Activated naive CD8-positive, alpha-beta T cell treated with anti-CD3 and anti-CD28 coated beads, Interleukin-2, amount 50 U/mL, for 16 hours (primary cell): ENCODE measurements around the gene TMEM235.
"Not testable (repeated sequence)": the region's sequence is repeated elsewhere in the genome, so short reads cannot be mapped to it uniquely, and the experiment has no call there.

Experiments
- DNase-seq: peaks from one replicate; pipeline ENCODE4 v3.0.0-alpha.2; 2020; ENCODE audit warnings: low read depth, low spot score

TMEM235 gene

GRCh38 chr17:78219396-78220150 lies 11.9 kb upstream of the TMEM235 start:
- DNase-seq = no peak

GRCh38 chr17:78223061-78223460 lies 8.4 kb upstream of the TMEM235 start:
- no peak for DNase-seq

GRCh38 chr17:78223765-78224164 lies 7.7 kb upstream of the TMEM235 start:
- DNase-seq = no peak

GRCh38 chr17:78224231-78225087 lies 7.0 kb upstream of the TMEM235 start:
- no peak for DNase-seq

- no peak for DNase-seq
Measured at GRCh38 chr17:78225088-78225865, 6.2 kb upstream of the TMEM235 start.

- no peak for DNase-seq
Measured at GRCh38 chr17:78226055-78226758, 5.2 kb upstream of the TMEM235 start.

- no peak for DNase-seq
Measured at GRCh38 chr17:78226759-78227454, 4.5 kb upstream of the TMEM235 start.

GRCh38 chr17:78227455-78227916 lies 3.9 kb upstream of the TMEM235 start:
- no peak for DNase-seq

GRCh38 chr17:78228176-78228575 lies 3.3 kb upstream of the TMEM235 start:
- DNase-seq = no peak

- DNase-seq = no peak
Measured at GRCh38 chr17:78230252-78230962, 1.0 kb upstream of the TMEM235 start.

- no peak for DNase-seq
Measured at GRCh38 chr17:78231991-78232858, 794 bp downstream of the TMEM235 start.

- no peak for DNase-seq
Measured at GRCh38 chr17:78232859-78233173, 1.4 kb downstream of the TMEM235 start.

GRCh38 chr17:78233678-78234077 lies 2.2 kb downstream of the TMEM235 start:
- DNase-seq = no peak

- no peak for DNase-seq
Measured at GRCh38 chr17:78234261-78234865, 2.9 kb downstream of the TMEM235 start.

GRCh38 chr17:78235022-78235421 lies 3.6 kb downstream of the TMEM235 start:
- not testable (repeated sequence) for DNase-seq

- DNase-seq = no peak
Measured at GRCh38 chr17:78235885-78236284, 4.5 kb downstream of the TMEM235 start.

- no peak for DNase-seq
Measured at GRCh38 chr17:78236362-78237127, 5.1 kb downstream of the TMEM235 start.

GRCh38 chr17:78237401-78238012 lies 6.1 kb downstream of the TMEM235 start:
- no peak for DNase-seq
